A673 (cell line): ENCODE results near the gene RTP3. TPM values are rescaled to one million over a fixed set of nuclear protein-coding genes. Genes with fewer than 3 reads are reported as not detected.

ENCODE experiments used
- BruUV-seq: library from RNA; stranded (reverse); fragments of 400-500 nt; replicated peaks from 2 replicates; lab custom pipeline; 2021; lab: Mats Ljungman, UMichigan
- CTCF ChIA-PET: fragments of 300-600 bp; sonication (Branson Sonifier 250); formaldehyde crosslinking; loops from one replicate; lab custom pipeline; 2022; ENCODE audit warnings: antibody characterized with exemption; lab: Charles Lee
- POLR2A ChIA-PET: fragments of 300-600 bp; sonication (Branson Sonifier 250); formaldehyde crosslinking; loops from one replicate; lab custom pipeline; 2022; ENCODE audit warnings: antibody characterized with exemption; ENCODE audit not compliant: low non-redundant PET; lab: Charles Lee
- DNase-seq: peaks from one replicate; pipeline ENCODE4 v3.0.0-alpha.2; 2015; ENCODE audit warnings: low spot score
- H3K27ac ChIP-seq: fragments of 200-600 bp; sonication (generic); 2 replicates; pipeline ENCODE4 v1.5.1; 2016; ENCODE audit warnings: mixed run types, low read depth, mild to moderate bottlenecking, mixed read lengths, antibody characterized with exemption, low read length; ENCODE audit not compliant: poor library complexity, severe bottlenecking
- H3K27me3 ChIP-seq: fragments of 200-600 bp; sonication (generic); replicated peaks from 2 replicates; pipeline ENCODE4 v1.6.1; 2017; ENCODE audit warnings: mixed run types, low read depth, mild to moderate bottlenecking, mixed read lengths, antibody characterized with exemption, low read length; ENCODE audit not compliant: insufficient read depth, poor library complexity
- H3K36me3 ChIP-seq: fragments of 200-600 bp; sonication (generic); 2 replicates; pipeline ENCODE4 v1.6.1; 2016; ENCODE audit warnings: mixed run types, mild to moderate bottlenecking, mixed read lengths, antibody characterized with exemption, low read length; ENCODE audit not compliant: insufficient read depth, poor library complexity, severe bottlenecking
- H3K4me1 ChIP-seq: fragments of 200-600 bp; sonication (generic); 2 replicates; pipeline ENCODE4 v1.6.1; 2017; ENCODE audit warnings: mixed run types, mild to moderate bottlenecking, mixed read lengths, antibody characterized with exemption, low read length; ENCODE audit not compliant: insufficient read depth, poor library complexity, severe bottlenecking
- H3K4me3 ChIP-seq: fragments of 200-600 bp; sonication (generic); 2 replicates; pipeline ENCODE4 v1.5.1; 2016; ENCODE audit warnings: low read depth, mixed run types, mild to moderate bottlenecking, mixed read lengths, low read length; ENCODE audit not compliant: poor library complexity, severe bottlenecking
- H3K9me3 ChIP-seq: fragments of 200-600 bp; sonication (generic); 2 replicates; pipeline ENCODE4 v1.6.1; 2016; ENCODE audit warnings: mixed run types, low read depth, mild to moderate bottlenecking, mixed read lengths, antibody characterized with exemption, low read length; ENCODE audit not compliant: poor library complexity, severe bottlenecking
- EZH2 ChIP-seq: fragments of 200-600 bp; sonication (generic); IDR thresholded peaks from 2 replicates; pipeline ENCODE4 v1.6.1; 2017; ENCODE audit warnings: borderline replicate concordance, low read depth, mild to moderate bottlenecking, mixed read lengths, antibody characterized with exemption, low read length; ENCODE audit not compliant: poor library complexity, severe bottlenecking
- intact Hi-C: fragments of 100-400 bp; cut with micrococcal nuclease; formaldehyde crosslinking; loops from one replicate; pipeline ENCODE4 v1.10.0; 2022; ENCODE audit not compliant: unreplicated experiment
- total RNA-seq: library from RNA; stranded (reverse); gene quantifications from 2 replicates; pipeline ENCODE4 v1.2.3, GENCODE V29; 2021
- TF ChIP-seq, protein P1 (sequence below): fragments of 300-800, 200-600 bp; sonication (generic); conservative IDR thresholded peaks from 2 replicates; pipeline ENCODE4 v1.5.1; 2017; ENCODE audit warnings: low read depth, mild to moderate bottlenecking, antibody characterized with exemption, low read length, moderate library complexity, mixed read lengths

Gene RTP3
- total RNA-seq, 1 experiment from 2014 or later, result not detected

GRCh38 chr3:46478341-46478740 lies 19.4 kb upstream of the RTP3 start:
- POLR2A ChIA-PET, result no interaction called here
- CTCF ChIA-PET, result no interaction called here
- Histone ChIP-seq H3K4me3 (no peak overlapping the region), H3K4me1 (no peaks in the 10 kb centered on the region), H3K27ac (no peak overlapping the region), H3K9me3 (no peaks in the 10 kb centered on the region), H3K27me3 (peaks cover 4% of the 10 kb centered on the region), H3K36me3 (no peaks in the 10 kb centered on the region)
- DNase-seq, result no peak
- BruUV-seq, result no TSS peak
- intact Hi-C loops, result no loop called here
- TF ChIP-seq EZH2, result no peak
- TF ChIP-seq, protein P1, sequence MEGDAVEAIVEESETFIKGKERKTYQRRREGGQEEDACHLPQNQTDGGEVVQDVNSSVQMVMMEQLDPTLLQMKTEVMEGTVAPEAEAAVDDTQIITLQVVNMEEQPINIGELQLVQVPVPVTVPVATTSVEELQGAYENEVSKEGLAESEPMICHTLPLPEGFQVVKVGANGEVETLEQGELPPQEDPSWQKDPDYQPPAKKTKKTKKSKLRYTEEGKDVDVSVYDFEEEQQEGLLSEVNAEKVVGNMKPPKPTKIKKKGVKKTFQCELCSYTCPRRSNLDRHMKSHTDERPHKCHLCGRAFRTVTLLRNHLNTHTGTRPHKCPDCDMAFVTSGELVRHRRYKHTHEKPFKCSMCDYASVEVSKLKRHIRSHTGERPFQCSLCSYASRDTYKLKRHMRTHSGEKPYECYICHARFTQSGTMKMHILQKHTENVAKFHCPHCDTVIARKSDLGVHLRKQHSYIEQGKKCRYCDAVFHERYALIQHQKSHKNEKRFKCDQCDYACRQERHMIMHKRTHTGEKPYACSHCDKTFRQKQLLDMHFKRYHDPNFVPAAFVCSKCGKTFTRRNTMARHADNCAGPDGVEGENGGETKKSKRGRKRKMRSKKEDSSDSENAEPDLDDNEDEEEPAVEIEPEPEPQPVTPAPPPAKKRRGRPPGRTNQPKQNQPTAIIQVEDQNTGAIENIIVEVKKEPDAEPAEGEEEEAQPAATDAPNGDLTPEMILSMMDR, result no peak

DNA sequence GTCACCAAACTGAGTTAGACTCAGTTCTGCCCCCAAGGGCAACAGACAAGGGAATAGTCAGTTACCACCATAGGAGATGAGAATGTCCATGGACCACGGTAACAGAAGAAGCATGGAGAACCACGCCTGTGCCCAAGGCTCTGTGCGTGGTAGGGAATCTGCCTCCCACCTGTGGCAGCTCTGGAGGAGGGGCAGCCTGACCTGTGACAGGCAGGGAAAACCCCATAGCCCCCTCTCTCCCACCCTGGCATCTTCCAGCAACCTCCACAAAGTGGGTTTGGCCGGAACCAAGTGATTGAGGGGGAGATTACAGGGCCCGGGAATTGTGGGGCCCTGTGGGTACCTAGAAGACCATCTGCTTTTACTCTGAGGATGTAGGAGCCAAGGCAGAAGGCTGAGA lies 18.8 kb upstream of the RTP3 start:
- intact Hi-C loops, result no loop called here
- Histone ChIP-seq H3K4me3 (no peak overlapping the region), H3K36me3 (no peaks in the 10 kb centered on the region), H3K9me3 (no peaks in the 10 kb centered on the region), H3K4me1 (no peaks in the 10 kb centered on the region), H3K27me3 (peaks cover 4% of the 10 kb centered on the region), H3K27ac (no peak overlapping the region)
- TF ChIP-seq, protein P1, result no peak
- no peak for TF ChIP-seq EZH2
- ChIA-PET CTCF (no interaction called here), POLR2A (no interaction called here)
- no peak for DNase-seq
- no TSS peak for BruUV-seq

DNA sequence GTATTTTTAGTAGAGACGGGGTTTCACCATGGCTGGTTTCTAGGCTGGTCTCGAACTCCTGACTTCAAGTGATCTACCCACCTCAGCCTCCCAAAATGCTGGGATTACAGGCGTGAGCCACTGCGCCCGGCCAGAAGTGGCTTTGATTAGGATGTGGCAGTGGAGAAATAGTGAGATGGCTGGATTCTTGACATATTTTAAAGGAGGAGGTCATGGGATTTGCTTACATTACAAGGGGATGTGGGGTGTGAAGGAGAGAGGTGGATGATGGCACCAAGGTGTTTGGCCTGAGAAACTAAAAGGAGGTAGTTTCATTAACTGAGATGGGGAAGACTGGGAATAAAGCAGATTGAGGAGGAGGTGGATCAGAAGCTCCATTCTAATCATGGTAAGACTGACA lies 18.1 kb upstream of the RTP3 start:
- intact Hi-C loops, result no loop called here
- Histone ChIP-seq H3K27me3 (peaks cover 2% of the 10 kb centered on the region), H3K4me3 (no peak overlapping the region), H3K27ac (no peak overlapping the region), H3K4me1 (no peaks in the 10 kb centered on the region), H3K9me3 (no peaks in the 10 kb centered on the region), H3K36me3 (no peaks in the 10 kb centered on the region)
- BruUV-seq, result no TSS peak
- POLR2A ChIA-PET, result no interaction called here
- DNase-seq, result no peak
- no peak for TF ChIP-seq EZH2
- TF ChIP-seq, protein P1, result no peak
- CTCF ChIA-PET, result no interaction called here
